Measurements from ENCODE around the gene TAP2.
A peak's percentile ranks its signal among the peaks of the same experiment; 100 is the strongest.
"Not testable (repeated sequence)": the region's sequence is repeated elsewhere in the genome, so short reads cannot be mapped to it uniquely, and the experiment has no call there.

The TAP2 gene

GRCh38 chr6:32879691-32880090 is 41.2 kb upstream of the TAP2 start:
- H3K27ac ChIP-seq (ENCODE audit: low read depth, low read length, poor library complexity, severe bottlenecking) = no peak overlapping the region
- no peaks in the 10 kb centered on the region for H4K20me1 ChIP-seq (ENCODE audit: insufficient read depth, low read length)
- no peaks in the 10 kb centered on the region for H3K9me2 ChIP-seq (ENCODE audit: low read depth, low read length)
- no peak for TF ChIP-seq EZH2 (IDR thresholded peaks at IDR 0.05; ENCODE audit: borderline replicate concordance, low read length)
- H3K4me2 ChIP-seq (ENCODE audit: low read length) = no peak overlapping the region
- H3F3A ChIP-seq (ENCODE audit: insufficient read depth, low read length) = no peaks in the 10 kb centered on the region
- H3K79me2 ChIP-seq (ENCODE audit: insufficient read depth, low read length) = no peaks in the 10 kb centered on the region
- H3K4me1 ChIP-seq (ENCODE audit: insufficient read depth, low read length, severe bottlenecking) = peaks cover 9% of the 10 kb centered on the region
- no peaks in the 10 kb centered on the region for H3K27me3 ChIP-seq (ENCODE audit: insufficient read depth, low read length)
- no peak overlapping the region for H2AFZ ChIP-seq (ENCODE audit: low read length)
- no peak overlapping the region for H3K9ac ChIP-seq (ENCODE audit: low read length)
- no peaks in the 10 kb centered on the region for H3K9me3 ChIP-seq (ENCODE audit: low read length)
- no peak overlapping the region for H3K4me3 ChIP-seq (ENCODE audit: low read depth, low read length, poor library complexity, severe bottlenecking)
- H3K36me3 ChIP-seq (ENCODE audit: insufficient read depth, low read length) = no peaks in the 10 kb centered on the region

- Histone ChIP-seq H3K4me2 (ENCODE audit: low read length) (no peak overlapping the region), H3F3A (ENCODE audit: insufficient read depth, low read length) (no peaks in the 10 kb centered on the region), H3K9me2 (ENCODE audit: low read depth, low read length) (no peaks in the 10 kb centered on the region), H3K27ac (ENCODE audit: low read depth, low read length, poor library complexity, severe bottlenecking) (no peak overlapping the region), H3K36me3 (ENCODE audit: insufficient read depth, low read length) (no peaks in the 10 kb centered on the region), H4K20me1 (ENCODE audit: insufficient read depth, low read length) (no peaks in the 10 kb centered on the region), H2AFZ (ENCODE audit: low read length) (no peak overlapping the region), H3K79me2 (ENCODE audit: insufficient read depth, low read length) (no peaks in the 10 kb centered on the region), H3K4me3 (ENCODE audit: low read depth, low read length, poor library complexity, severe bottlenecking) (no peak overlapping the region), H3K4me1 (ENCODE audit: insufficient read depth, low read length, severe bottlenecking) (peaks cover 2% of the 10 kb centered on the region), H3K9ac (ENCODE audit: low read length) (no peak overlapping the region), H3K27me3 (ENCODE audit: insufficient read depth, low read length) (no peaks in the 10 kb centered on the region), H3K9me3 (ENCODE audit: low read length) (no peaks in the 10 kb centered on the region)
- TF ChIP-seq EZH2 (IDR thresholded peaks at IDR 0.05; ENCODE audit: borderline replicate concordance, low read length) (no peak), CTCF (IDR thresholded peaks at IDR 0.05; ENCODE audit: low read length) (no peak)
Observed at GRCh38 chr6:32876603-32877002, 38.1 kb upstream of the TAP2 start.

GRCh38 chr6:32873947-32874346 is 35.4 kb upstream of the TAP2 start:
- not testable (repeated sequence) for H3K9me2 ChIP-seq (ENCODE audit: low read depth, low read length); H3K4me3 ChIP-seq (ENCODE audit: low read depth, low read length, poor library complexity, severe bottlenecking); H3K9me3 ChIP-seq (ENCODE audit: low read length); H3K27ac ChIP-seq (ENCODE audit: low read depth, low read length, poor library complexity, severe bottlenecking); H4K20me1 ChIP-seq (ENCODE audit: insufficient read depth, low read length); H3K9ac ChIP-seq (ENCODE audit: low read length); H3K4me1 ChIP-seq (ENCODE audit: insufficient read depth, low read length, severe bottlenecking); H3F3A ChIP-seq (ENCODE audit: insufficient read depth, low read length); H3K36me3 ChIP-seq (ENCODE audit: insufficient read depth, low read length); H2AFZ ChIP-seq (ENCODE audit: low read length); H3K27me3 ChIP-seq (ENCODE audit: insufficient read depth, low read length); H3K79me2 ChIP-seq (ENCODE audit: insufficient read depth, low read length); H3K4me2 ChIP-seq (ENCODE audit: low read length)

GRCh38 chr6:32868257-32868788 is 29.8 kb upstream of the TAP2 start:
- Histone ChIP-seq H3F3A (ENCODE audit: insufficient read depth, low read length) (0 out of 2 replicates have a peak, but pooled peaks cover 5% of the 10 kb centered on the region), H3K4me1 (ENCODE audit: insufficient read depth, low read length, severe bottlenecking) (peaks cover 32% of the 10 kb centered on the region), H3K4me3 (ENCODE audit: low read depth, low read length, poor library complexity, severe bottlenecking) (no peak overlapping the region), H3K79me2 (ENCODE audit: insufficient read depth, low read length) (no peaks in the 10 kb centered on the region), H3K9ac (ENCODE audit: low read length) (no peak overlapping the region), H3K9me2 (ENCODE audit: low read depth, low read length) (no peaks in the 10 kb centered on the region), H4K20me1 (ENCODE audit: insufficient read depth, low read length) (no peaks in the 10 kb centered on the region), H3K9me3 (ENCODE audit: low read length) (no peaks in the 10 kb centered on the region), H3K36me3 (ENCODE audit: insufficient read depth, low read length) (no peaks in the 10 kb centered on the region), H2AFZ (ENCODE audit: low read length) (no peak overlapping the region), H3K27me3 (ENCODE audit: insufficient read depth, low read length) (no peaks in the 10 kb centered on the region), H3K27ac (ENCODE audit: low read depth, low read length, poor library complexity, severe bottlenecking) (peak overlapping the region; percentile 95), H3K4me2 (ENCODE audit: low read length) (peak overlapping the region; percentile 70)
- peak; percentile 90 for TF ChIP-seq CTCF (IDR thresholded peaks at IDR 0.05; ENCODE audit: low read length)
- no peak for TF ChIP-seq EZH2 (IDR thresholded peaks at IDR 0.05; ENCODE audit: borderline replicate concordance, low read length)

Measured in OCI-LY1 (cell line).